ENCODE measurements around the gene DLEC1. TPM values are rescaled to one million over a fixed set of nuclear protein-coding genes. Genes with fewer than 3 reads are reported as not detected.

DLEC1 gene
- total RNA-seq, 1 donor from 2014 or later, result under 0.01 TPM

- H3K27ac ChIP-seq (ENCODE audit: low read depth, low read length), result no peak overlapping the region
- H3K27me3 ChIP-seq (ENCODE audit: control insufficient read depth in 3 of 3, insufficient read depth in 3 of 3, low read length in 3 of 3), result peaks cover 0 to 10% (median 0%) of the 10 kb centered on the region in 3 donors
- H3K9me3 ChIP-seq (ENCODE audit: control insufficient read depth in 3 of 3, low read length in 3 of 3), result no peaks in the 10 kb centered on the region
- H3K9ac ChIP-seq (ENCODE audit: low read depth in 1 of 3, low read length in 3 of 3), result no peak overlapping the region
- H3K4me1 ChIP-seq (ENCODE audit: control insufficient read depth in 3 of 3, insufficient read depth in 3 of 3, low read length in 3 of 3), result peaks cover 0 to 14% (median 10%) of the 10 kb centered on the region in 3 donors
- peaks cover 0 to 6% (median 0%) of the 10 kb centered on the region in 3 donors for H3K36me3 ChIP-seq (ENCODE audit: control insufficient read depth in 3 of 3, insufficient read depth in 3 of 3, low read length in 3 of 3)
- no peak overlapping the region for H3K4me3 ChIP-seq (ENCODE audit: low read length in 3 of 3)
Measured at GRCh38 chr3:38114052-38114874, 75.3 kb downstream of the DLEC1 start.

GRCh38 chr3:38114875-38115644 lies 76.1 kb downstream of the DLEC1 start:
- Histone ChIP-seq H3K9me3 (ENCODE audit: control insufficient read depth in 3 of 3, low read length in 3 of 3) (no peaks in the 10 kb centered on the region), H3K4me3 (ENCODE audit: low read length in 3 of 3) (no peak overlapping the region), H3K4me1 (ENCODE audit: control insufficient read depth in 3 of 3, insufficient read depth in 3 of 3, low read length in 3 of 3) (peaks cover 0 to 14% (median 10%) of the 10 kb centered on the region in 3 donors), H3K27ac (ENCODE audit: low read depth, low read length) (no peak overlapping the region), H3K27me3 (ENCODE audit: control insufficient read depth in 3 of 3, insufficient read depth in 3 of 3, low read length in 3 of 3) (peaks cover 0 to 10% (median 0%) of the 10 kb centered on the region in 3 donors), H3K36me3 (ENCODE audit: control insufficient read depth in 3 of 3, insufficient read depth in 3 of 3, low read length in 3 of 3) (peaks cover 3 to 8% (median 3%) of the 10 kb centered on the region in 3 donors), H3K9ac (ENCODE audit: low read depth in 1 of 3, low read length in 3 of 3) (no peak overlapping the region)

- H3K27me3 ChIP-seq (ENCODE audit: control insufficient read depth in 3 of 3, insufficient read depth in 3 of 3, low read length in 3 of 3), result peaks cover 0 to 10% (median 0%) of the 10 kb centered on the region in 3 donors
- H3K9me3 ChIP-seq (ENCODE audit: control insufficient read depth in 3 of 3, low read length in 3 of 3), result no peaks in the 10 kb centered on the region
- H3K27ac ChIP-seq (ENCODE audit: low read depth, low read length), result no peak overlapping the region
- H3K4me1 ChIP-seq (ENCODE audit: control insufficient read depth in 3 of 3, insufficient read depth in 3 of 3, low read length in 3 of 3), result peaks cover 0 to 14% (median 10%) of the 10 kb centered on the region in 3 donors
- H3K36me3 ChIP-seq (ENCODE audit: control insufficient read depth in 3 of 3, insufficient read depth in 3 of 3, low read length in 3 of 3), result peaks cover 11 to 13% (median 11%) of the 10 kb centered on the region in 3 donors
- H3K9ac ChIP-seq (ENCODE audit: low read depth in 1 of 3, low read length in 3 of 3), result no peak overlapping the region
- no peak overlapping the region for H3K4me3 ChIP-seq (ENCODE audit: low read length in 3 of 3)
Measured at GRCh38 chr3:38115645-38116427, 76.8 kb downstream of the DLEC1 start.

- no peaks in the 10 kb centered on the region for H3K9me3 ChIP-seq (ENCODE audit: control insufficient read depth in 3 of 3, low read length in 3 of 3)
- H3K27me3 ChIP-seq (ENCODE audit: control insufficient read depth in 3 of 3, insufficient read depth in 3 of 3, low read length in 3 of 3), result peaks cover 0 to 10% (median 0%) of the 10 kb centered on the region in 3 donors
- peaks cover 18 to 21% (median 19%) of the 10 kb centered on the region in 3 donors for H3K36me3 ChIP-seq (ENCODE audit: control insufficient read depth in 3 of 3, insufficient read depth in 3 of 3, low read length in 3 of 3)
- H3K27ac ChIP-seq (ENCODE audit: low read depth, low read length), result no peak overlapping the region
- H3K4me1 ChIP-seq (ENCODE audit: control insufficient read depth in 3 of 3, insufficient read depth in 3 of 3, low read length in 3 of 3), result peaks cover 0 to 14% (median 10%) of the 10 kb centered on the region in 3 donors
- H3K9ac ChIP-seq (ENCODE audit: low read depth in 1 of 3, low read length in 3 of 3), result no peak overlapping the region
- no peak overlapping the region for H3K4me3 ChIP-seq (ENCODE audit: low read length in 3 of 3)
Measured at GRCh38 chr3:38116471-38117162, 77.6 kb downstream of the DLEC1 start.

- Histone ChIP-seq H3K4me3 (ENCODE audit: low read length in 3 of 3) (no peak overlapping the region), H3K27ac (ENCODE audit: low read depth, low read length) (no peak overlapping the region), H3K9ac (ENCODE audit: low read depth in 1 of 3, low read length in 3 of 3) (peak overlapping the region in 2 of 3 donors; percentile 20 to 64), H3K27me3 (ENCODE audit: control insufficient read depth in 3 of 3, insufficient read depth in 3 of 3, low read length in 3 of 3) (peaks cover 0 to 10% (median 0%) of the 10 kb centered on the region in 3 donors), H3K4me1 (ENCODE audit: control insufficient read depth in 3 of 3, insufficient read depth in 3 of 3, low read length in 3 of 3) (peaks cover 0 to 14% (median 10%) of the 10 kb centered on the region in 3 donors), H3K36me3 (ENCODE audit: control insufficient read depth in 3 of 3, insufficient read depth in 3 of 3, low read length in 3 of 3) (peaks cover 23 to 26% (median 25%) of the 10 kb centered on the region in 3 donors), H3K9me3 (ENCODE audit: control insufficient read depth in 3 of 3, low read length in 3 of 3) (no peaks in the 10 kb centered on the region)
Measured at GRCh38 chr3:38117163-38117716, 78.2 kb downstream of the DLEC1 start.

GRCh38 chr3:38117748-38118420 lies 78.9 kb downstream of the DLEC1 start:
- no peak overlapping the region for H3K4me3 ChIP-seq (ENCODE audit: low read length in 3 of 3)
- H3K36me3 ChIP-seq (ENCODE audit: control insufficient read depth in 3 of 3, insufficient read depth in 3 of 3, low read length in 3 of 3), result peaks cover 30 to 33% (median 31%) of the 10 kb centered on the region in 3 donors
- H3K4me1 ChIP-seq (ENCODE audit: control insufficient read depth in 3 of 3, insufficient read depth in 3 of 3, low read length in 3 of 3), result peaks cover 0 to 14% (median 10%) of the 10 kb centered on the region in 3 donors
- peaks cover 0 to 10% (median 0%) of the 10 kb centered on the region in 3 donors for H3K27me3 ChIP-seq (ENCODE audit: control insufficient read depth in 3 of 3, insufficient read depth in 3 of 3, low read length in 3 of 3)
- H3K9me3 ChIP-seq (ENCODE audit: control insufficient read depth in 3 of 3, low read length in 3 of 3), result no peaks in the 10 kb centered on the region
- peak overlapping the region in 1 of 3 donors; percentile 25 for H3K9ac ChIP-seq (ENCODE audit: low read depth in 1 of 3, low read length in 3 of 3)
- no peak overlapping the region for H3K27ac ChIP-seq (ENCODE audit: low read depth, low read length)

- H3K36me3 ChIP-seq (ENCODE audit: control insufficient read depth in 3 of 3, insufficient read depth in 3 of 3, low read length in 3 of 3), result peaks cover 34 to 36% (median 34%) of the 10 kb centered on the region in 3 donors
- H3K4me1 ChIP-seq (ENCODE audit: control insufficient read depth in 3 of 3, insufficient read depth in 3 of 3, low read length in 3 of 3), result peaks cover 0 to 14% (median 10%) of the 10 kb centered on the region in 3 donors
- peaks cover 0 to 10% (median 0%) of the 10 kb centered on the region in 3 donors for H3K27me3 ChIP-seq (ENCODE audit: control insufficient read depth in 3 of 3, insufficient read depth in 3 of 3, low read length in 3 of 3)
- H3K9ac ChIP-seq (ENCODE audit: low read depth in 1 of 3, low read length in 3 of 3), result no peak overlapping the region
- no peak overlapping the region for H3K4me3 ChIP-seq (ENCODE audit: low read length in 3 of 3)
- H3K9me3 ChIP-seq (ENCODE audit: control insufficient read depth in 3 of 3, low read length in 3 of 3), result no peaks in the 10 kb centered on the region
- H3K27ac ChIP-seq (ENCODE audit: low read depth, low read length), result no peak overlapping the region
Measured at GRCh38 chr3:38118421-38119247, 79.6 kb downstream of the DLEC1 start.

- H3K4me1 ChIP-seq (ENCODE audit: control insufficient read depth in 3 of 3, insufficient read depth in 3 of 3, low read length in 3 of 3), result peaks cover 0 to 14% (median 10%) of the 10 kb centered on the region in 3 donors
- H3K36me3 ChIP-seq (ENCODE audit: control insufficient read depth in 3 of 3, insufficient read depth in 3 of 3, low read length in 3 of 3), result peaks cover 35 to 37% (median 36%) of the 10 kb centered on the region in 3 donors
- H3K9me3 ChIP-seq (ENCODE audit: control insufficient read depth in 3 of 3, low read length in 3 of 3), result no peaks in the 10 kb centered on the region
- no peak overlapping the region for H3K9ac ChIP-seq (ENCODE audit: low read depth in 1 of 3, low read length in 3 of 3)
- no peak overlapping the region for H3K4me3 ChIP-seq (ENCODE audit: low read length in 3 of 3)
- H3K27ac ChIP-seq (ENCODE audit: low read depth, low read length), result no peak overlapping the region
- H3K27me3 ChIP-seq (ENCODE audit: control insufficient read depth in 3 of 3, insufficient read depth in 3 of 3, low read length in 3 of 3), result peaks cover 0 to 10% (median 0%) of the 10 kb centered on the region in 3 donors
Measured at GRCh38 chr3:38119248-38119544, 80.2 kb downstream of the DLEC1 start.
